Mesothelial cell of epicardium (in vitro differentiated cells): ENCODE data around the gene SELENOI. TPM values are rescaled to one million over a fixed set of nuclear protein-coding genes. Genes with fewer than 3 reads are reported as not detected.
"Not testable (repeated sequence)": the region's sequence is repeated elsewhere in the genome, so short reads cannot be mapped to it uniquely, and the experiment has no call there.

Experiments
- DNase-seq, 2 experiments: peaks; one replicate each; pipeline ENCODE4 v3.0.0; 2021; ENCODE audit warnings: low spot score in 2 of 2; ENCODE audit not compliant: unreplicated experiment in 2 of 2
- H3K27ac Mint-ChIP-seq: 2 replicates; pipeline ENCODE4 v1.8.0; 2021; ENCODE audit warnings: mixed read lengths
- H3K27me3 Mint-ChIP-seq: 2 replicates; pipeline ENCODE4 v1.8.0; 2021; ENCODE audit warnings: low read depth, mixed read lengths
- H3K36me3 Mint-ChIP-seq: 2 replicates; pipeline ENCODE4 v1.8.0; 2021; ENCODE audit warnings: mixed read lengths
- H3K4me1 Mint-ChIP-seq: 2 replicates; pipeline ENCODE4 v1.8.0; 2021; ENCODE audit warnings: mixed read lengths
- H3K4me3 Mint-ChIP-seq: 2 replicates; pipeline ENCODE4 v1.8.0; 2021; ENCODE audit warnings: mild to moderate bottlenecking, moderate library complexity, mixed read lengths
- H3K9me3 Mint-ChIP-seq: 2 replicates; pipeline ENCODE4 v1.8.0; 2021; ENCODE audit warnings: mixed read lengths
- CTCF ChIP-seq: fragments of 200-600 bp; sonication (generic); IDR thresholded peaks from one replicate; pipeline ENCODE4 v1.5.0; 2021; ENCODE audit warnings: antibody characterized with exemption; ENCODE audit not compliant: unreplicated experiment
- total RNA-seq: library from RNA; stranded (reverse); gene quantifications from 3 replicates; pipeline ENCODE4 v1.2.1, GENCODE V29; 2021

SELENOI gene
- total RNA-seq, 1 donor from 2014 or later = 32.0 TPM

GRCh38 chr2:26318950-26319349, 27.0 kb upstream of the SELENOI start:
- H3K27ac Mint-ChIP-seq = no peak overlapping the region
- H3K36me3 Mint-ChIP-seq = no peaks in the 10 kb centered on the region
- no peak for DNase-seq
- H3K27me3 Mint-ChIP-seq = no peaks in the 10 kb centered on the region
- H3K9me3 Mint-ChIP-seq = no peaks in the 10 kb centered on the region
- no peak for TF ChIP-seq CTCF
- H3K4me3 Mint-ChIP-seq = no peak overlapping the region
- peaks cover 20% of the 10 kb centered on the region for H3K4me1 Mint-ChIP-seq

GRCh38 chr2:26324479-26324878, 21.5 kb upstream of the SELENOI start:
- not testable (repeated sequence) for H3K27me3 Mint-ChIP-seq, H3K27ac Mint-ChIP-seq, H3K4me1 Mint-ChIP-seq, H3K9me3 Mint-ChIP-seq, H3K4me3 Mint-ChIP-seq, H3K36me3 Mint-ChIP-seq, DNase-seq

DNA sequence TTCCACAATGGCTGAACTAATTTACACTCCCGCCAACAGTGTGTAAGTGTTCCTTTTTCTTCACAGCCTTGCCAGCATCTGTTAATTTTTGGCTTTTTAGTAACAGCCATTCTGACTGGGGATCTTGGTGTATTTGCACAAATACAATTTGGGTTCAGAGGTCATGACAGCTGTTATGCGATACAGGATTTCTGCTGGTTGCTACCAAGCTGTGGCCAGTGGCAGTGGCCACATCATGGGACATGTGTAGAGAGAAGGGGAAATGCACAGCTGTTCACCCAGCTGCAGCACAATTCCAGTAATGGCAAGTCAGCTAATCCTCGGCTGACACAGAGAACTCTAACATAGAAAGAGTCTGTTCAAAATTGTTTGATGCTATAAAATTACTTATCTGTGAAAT, 21.0 kb upstream of the SELENOI start:
- no peak for DNase-seq
- Mint-ChIP-seq H3K27ac (no peak overlapping the region), H3K27me3 (no peaks in the 10 kb centered on the region), H3K4me1 (peaks cover 3% of the 10 kb centered on the region), H3K9me3 (no peaks in the 10 kb centered on the region), H3K4me3 (no peak overlapping the region), H3K36me3 (no peaks in the 10 kb centered on the region)
- TF ChIP-seq CTCF = no peak

GRCh38 chr2:26325851-26326250, 20.1 kb upstream of the SELENOI start:
- no peak for TF ChIP-seq CTCF
- no peaks in the 10 kb centered on the region for H3K9me3 Mint-ChIP-seq

GRCh38 chr2:26326514-26326913, 19.4 kb upstream of the SELENOI start:
- Mint-ChIP-seq H3K9me3 (no peaks in the 10 kb centered on the region), H3K4me3 (no peak overlapping the region), H3K27me3 (no peaks in the 10 kb centered on the region), H3K27ac (no peak overlapping the region), H3K4me1 (peaks cover 6% of the 10 kb centered on the region), H3K36me3 (no peaks in the 10 kb centered on the region)
- TF ChIP-seq CTCF = no peak
- no peak for DNase-seq

More at GRCh38 chr2:26325851-26326250, 20.1 kb upstream of the SELENOI start:
- Mint-ChIP-seq H3K27ac (no peak overlapping the region), H3K4me1 (peaks cover 6% of the 10 kb centered on the region), H3K36me3 (no peaks in the 10 kb centered on the region), H3K27me3 (no peaks in the 10 kb centered on the region), H3K4me3 (no peak overlapping the region)
- DNase-seq = no peak

- Mint-ChIP-seq H3K36me3 (no peaks in the 10 kb centered on the region), H3K4me3 (no peak overlapping the region), H3K4me1 (peaks cover 6% of the 10 kb centered on the region), H3K27me3 (no peaks in the 10 kb centered on the region), H3K27ac (no peak overlapping the region), H3K9me3 (no peaks in the 10 kb centered on the region)
- no peak for DNase-seq
- TF ChIP-seq CTCF = no peak
These were observed 18.4 kb upstream of the SELENOI start for GRCh38 chr2:26327291-26328272.

DNA sequence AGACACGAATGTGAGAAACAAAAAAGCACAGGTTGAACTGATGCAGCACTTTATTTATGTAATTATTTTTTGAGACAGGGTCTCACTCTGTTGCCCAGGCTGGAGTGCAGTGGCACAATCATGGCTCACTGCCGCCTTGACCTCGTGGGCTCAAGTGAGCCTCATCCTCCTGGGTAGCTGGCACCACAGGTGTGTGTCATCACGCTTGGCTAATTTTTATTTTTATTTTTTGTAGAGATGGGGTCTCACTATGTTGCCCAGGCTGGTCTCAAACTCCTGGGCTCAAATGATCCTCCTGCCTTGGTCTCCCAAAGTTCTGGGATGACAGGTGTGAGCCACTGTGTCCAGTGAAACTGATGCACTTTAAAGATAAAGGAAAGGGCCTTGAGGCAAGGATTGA, 16.9 kb upstream of the SELENOI start:
- not testable (repeated sequence) for H3K36me3 Mint-ChIP-seq, H3K27ac Mint-ChIP-seq, H3K4me1 Mint-ChIP-seq, H3K27me3 Mint-ChIP-seq, DNase-seq, H3K9me3 Mint-ChIP-seq, H3K4me3 Mint-ChIP-seq
